ENCODE results near the gene RASSF7.
A peak's percentile ranks its signal among the peaks of the same experiment; 100 is the strongest.

RASSF7 gene

DNA sequence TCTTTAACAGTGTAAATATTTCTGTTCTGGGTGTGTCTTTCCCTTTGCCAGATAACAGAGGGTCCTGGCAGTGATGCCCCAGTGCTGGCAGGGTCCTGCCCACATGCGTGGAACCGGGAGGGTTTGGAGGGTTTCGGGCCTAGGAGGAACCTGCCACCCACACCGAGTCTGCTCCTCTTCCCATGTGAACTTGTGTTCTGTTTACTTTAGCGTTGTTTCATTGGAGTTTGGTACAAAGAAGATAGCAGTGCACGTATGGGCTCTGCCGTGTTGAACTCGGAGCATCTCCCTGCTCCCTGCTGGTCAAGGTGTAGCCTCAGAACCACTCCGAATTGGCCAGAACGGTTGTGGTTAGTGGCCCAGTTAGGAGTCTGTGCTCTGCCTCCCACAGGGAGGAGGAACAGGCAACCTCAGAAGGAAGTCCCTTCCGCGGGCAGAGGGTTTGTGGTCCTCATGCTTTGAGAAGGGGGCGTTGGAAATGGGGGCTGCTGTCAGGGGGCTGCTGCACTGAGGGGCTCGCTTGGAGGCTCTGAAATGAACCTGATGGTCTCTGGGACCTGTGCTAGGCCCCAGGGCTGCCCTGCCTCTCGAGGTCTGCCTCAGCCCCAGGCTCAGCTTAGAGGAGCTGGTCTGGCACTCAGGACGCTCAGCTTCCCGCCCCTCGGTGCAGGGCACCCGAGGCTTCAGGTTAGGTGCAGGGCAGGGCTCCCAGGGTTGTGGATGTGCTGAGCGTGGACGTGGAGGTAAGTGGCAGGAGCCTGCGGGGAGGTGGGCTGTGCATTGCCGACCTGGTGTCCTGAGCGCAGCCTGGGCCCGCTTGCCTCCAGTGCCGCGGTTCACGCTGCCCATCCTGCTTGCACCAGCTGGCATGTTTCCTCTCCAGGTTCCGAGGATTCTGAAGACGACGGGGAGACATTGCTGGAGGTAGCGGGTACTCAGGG is 25.9 kb downstream of the RASSF7 start:
- no peak for DNase-seq (ENCODE audit: low spot score)

DNA sequence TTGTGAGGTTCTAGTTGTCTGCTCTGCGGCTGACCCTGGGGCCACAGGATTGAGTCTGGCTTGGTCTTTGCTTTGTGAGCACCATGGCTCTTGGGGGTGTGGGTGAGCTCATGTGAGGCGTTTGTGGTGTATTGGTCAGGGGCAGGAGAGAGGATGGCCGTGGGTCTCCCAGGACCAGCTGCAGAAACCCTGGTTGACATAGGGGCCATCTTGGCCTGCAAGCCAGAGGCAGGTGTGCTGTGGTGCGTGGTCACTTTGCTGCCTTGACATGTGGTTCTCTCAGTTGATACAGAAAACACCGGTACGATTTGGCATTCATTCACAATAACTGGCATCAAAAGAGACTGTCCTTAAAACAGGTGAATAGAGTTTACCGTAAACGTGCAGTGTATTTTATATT is 26.8 kb downstream of the RASSF7 start:
- no peak for DNase-seq (ENCODE audit: low spot score)

DNA sequence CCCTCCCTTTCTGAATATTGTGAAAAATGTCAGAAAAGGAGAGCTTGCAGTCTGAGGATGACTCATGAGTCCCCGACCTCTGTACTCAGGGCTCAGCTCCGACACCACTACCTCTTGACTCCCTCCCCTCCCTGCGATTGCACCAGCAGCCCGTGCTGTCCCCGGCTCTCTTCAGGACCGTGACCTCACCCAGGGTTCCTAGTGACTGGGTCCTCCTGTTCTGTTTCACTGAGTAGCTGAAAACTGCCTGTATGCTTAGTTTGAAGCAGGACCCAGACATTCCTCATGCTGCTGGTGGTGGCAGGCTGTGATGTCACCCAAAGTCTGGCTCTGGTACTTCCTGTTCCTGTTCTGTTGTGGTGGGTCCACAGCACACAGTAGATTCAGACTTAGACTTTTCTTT is 27.2 kb downstream of the RASSF7 start:
- no peak for DNase-seq (ENCODE audit: low spot score)

DNA sequence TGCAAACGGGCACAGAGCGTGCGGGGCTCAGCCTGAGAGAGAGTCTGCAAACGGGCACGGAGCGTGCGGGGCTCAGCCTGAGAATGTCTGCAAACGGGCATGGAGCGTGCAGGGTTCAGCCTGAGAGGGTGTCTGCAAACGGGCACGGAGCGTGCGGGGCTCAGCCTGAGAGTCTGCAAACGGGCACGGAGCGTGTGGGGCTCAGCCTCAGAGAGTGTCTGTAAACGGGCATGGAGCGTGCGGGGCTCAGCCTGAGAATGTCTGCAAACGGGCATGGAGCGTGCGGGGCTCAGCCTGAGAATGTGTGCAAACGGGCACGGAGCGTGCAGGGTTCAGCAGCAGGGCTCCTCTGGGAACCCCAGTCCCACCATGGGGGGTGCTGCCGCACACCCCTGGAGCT is 29.0 kb downstream of the RASSF7 start:
- DNase-seq (ENCODE audit: low spot score), result no peak

DNA sequence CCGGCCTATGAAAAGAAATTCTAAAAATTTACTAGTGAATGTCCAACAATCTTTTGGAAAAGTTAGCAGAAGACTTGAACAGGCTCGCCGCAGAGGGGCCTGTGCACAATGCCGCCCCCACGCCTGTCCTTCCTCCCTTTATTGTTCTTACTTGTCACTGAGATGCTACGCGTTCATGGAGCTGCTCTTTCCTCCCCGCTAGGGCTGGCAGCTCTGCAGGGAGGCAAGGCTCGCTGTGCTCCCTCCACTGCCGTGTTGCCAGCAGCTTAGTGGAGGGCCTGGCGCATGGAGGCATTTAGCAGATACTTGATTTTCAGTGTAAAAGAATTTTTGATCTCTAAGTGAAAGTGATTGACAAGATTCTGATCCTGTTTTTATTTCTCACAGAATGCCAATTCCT is 30.2 kb downstream of the RASSF7 start:
- DNase-seq (ENCODE audit: low spot score), result no peak

DNA sequence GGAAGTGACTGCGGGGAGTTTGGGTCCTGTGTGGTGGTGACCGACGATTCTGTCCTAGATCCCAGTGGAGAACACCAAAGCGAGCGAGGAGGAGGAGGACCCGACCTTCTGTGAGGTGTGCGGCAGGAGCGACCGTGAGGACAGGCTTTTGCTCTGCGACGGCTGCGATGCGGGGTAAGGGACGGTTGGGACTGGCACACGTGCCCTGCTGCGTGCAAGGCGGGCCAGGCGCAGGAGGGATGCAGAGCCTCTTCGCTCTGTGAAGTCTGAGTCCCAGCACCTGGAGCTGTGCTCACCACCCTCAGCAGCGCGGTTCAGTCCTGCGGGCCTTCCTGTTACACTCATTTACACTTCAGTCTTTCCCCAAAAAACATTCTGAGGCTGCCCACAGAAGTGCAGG is 31.7 kb downstream of the RASSF7 start:
- DNase-seq (ENCODE audit: low spot score), result no peak

DNA sequence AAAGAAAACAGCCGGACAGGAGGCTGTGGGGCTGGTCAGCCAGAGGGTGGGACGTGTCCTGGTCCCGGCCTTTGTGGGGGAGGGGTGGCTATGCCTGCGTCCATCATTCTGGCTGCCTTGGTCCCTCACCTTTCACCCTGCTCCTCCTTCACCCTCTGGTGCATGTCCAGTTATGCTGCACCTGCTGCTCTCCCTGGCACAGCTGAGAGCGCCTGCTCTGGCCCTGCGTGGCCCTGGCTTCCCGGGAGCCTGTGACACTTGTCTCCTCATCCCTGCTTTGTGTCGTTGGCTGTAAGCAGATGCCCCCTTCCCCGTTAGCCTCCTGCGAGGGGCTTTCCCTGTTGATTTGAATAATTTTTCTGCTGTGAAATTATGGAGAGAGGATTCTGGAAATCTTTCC is 32.1 kb downstream of the RASSF7 start:
- no peak for DNase-seq (ENCODE audit: low spot score)

DNA sequence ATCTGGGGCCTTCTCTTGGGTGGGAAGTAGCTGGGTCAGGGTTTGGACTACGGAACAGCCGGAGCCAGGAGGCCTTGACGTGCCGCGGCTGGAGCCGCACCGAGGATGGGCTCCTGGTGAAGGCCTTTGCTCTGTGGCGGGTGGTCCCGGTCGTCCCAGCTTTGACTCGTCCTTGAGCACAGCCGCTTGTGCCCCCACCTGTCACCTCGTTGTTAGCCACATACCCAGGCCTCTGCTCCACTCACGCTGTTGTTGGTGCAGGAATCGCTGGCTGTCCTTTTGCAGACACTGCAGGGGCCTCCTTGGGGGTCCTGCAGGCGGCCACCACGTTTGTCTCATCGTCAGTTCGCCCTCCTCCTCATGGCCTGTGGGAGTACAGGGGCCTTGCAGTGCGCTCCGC is 32.6 kb downstream of the RASSF7 start:
- DNase-seq (ENCODE audit: low spot score), result no peak

DNA sequence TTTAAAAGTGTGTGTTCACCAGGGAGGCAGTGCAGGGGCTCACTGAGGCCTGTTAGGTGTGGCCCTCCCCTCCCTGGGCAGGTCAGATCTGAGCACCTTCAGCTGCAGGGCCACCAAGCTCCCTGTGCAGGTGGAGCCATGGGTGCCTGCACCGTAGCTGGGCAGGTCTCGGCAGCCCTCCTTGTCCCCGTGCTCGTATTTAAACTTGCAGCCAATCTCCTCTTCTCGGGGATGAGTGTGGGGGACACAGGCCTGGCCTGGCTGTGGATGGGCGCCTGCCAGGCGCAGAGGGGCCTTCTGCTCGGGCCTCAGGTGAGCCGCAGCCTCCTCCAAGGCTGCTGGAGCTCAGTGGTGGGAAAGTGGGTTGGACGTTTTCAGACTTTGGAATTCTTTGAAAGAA is 34.6 kb downstream of the RASSF7 start:
- DNase-seq (ENCODE audit: low spot score), result no peak

DNA sequence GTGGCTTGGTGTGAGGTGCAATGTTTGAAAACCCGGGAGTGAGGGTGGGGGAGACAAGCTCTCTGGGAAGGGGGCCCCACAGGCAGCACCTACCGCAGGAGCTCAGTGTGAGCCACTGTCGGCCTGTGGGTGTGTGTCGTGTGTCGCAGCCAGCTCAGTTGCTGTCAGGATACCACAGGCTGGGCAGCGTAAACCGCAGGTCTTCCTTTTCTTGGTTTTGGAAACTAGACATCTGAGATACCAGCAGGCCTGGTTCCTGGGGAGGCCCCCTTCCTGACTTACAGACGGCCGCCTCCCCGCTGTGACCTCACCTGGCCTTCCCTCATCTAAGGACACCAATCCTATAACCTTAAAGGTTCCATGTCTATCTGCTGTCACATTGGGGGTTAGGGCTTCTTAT is 35.6 kb downstream of the RASSF7 start:
- DNase-seq (ENCODE audit: low spot score), result no peak

DNA sequence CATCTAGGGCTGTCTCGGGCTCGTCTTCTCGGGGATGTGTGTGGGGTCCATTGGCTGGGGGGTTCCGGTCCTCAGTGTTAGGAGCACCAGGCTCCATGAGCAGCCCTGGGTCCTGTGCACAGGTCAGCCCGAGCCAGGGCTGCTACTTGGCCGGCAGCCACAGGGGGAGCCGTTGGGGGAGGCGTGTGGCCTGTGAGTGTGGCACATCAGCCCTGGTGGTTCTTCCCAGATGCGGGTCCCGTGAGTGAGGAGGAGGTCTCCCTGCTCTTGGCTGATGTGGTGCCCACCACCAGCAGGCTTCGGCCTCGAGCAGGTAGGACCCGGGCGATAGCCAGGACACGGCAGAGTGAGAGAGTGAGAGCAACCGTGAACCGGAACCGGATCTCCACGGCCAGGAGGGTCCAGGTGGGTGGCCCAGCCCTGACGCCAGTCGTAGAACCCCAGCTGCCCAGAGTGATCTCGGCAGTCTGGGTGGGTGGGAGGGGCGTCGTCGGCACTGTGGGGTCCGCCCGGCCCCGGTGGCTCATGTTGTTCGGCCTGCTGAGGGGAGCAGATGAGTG is 36.5 kb downstream of the RASSF7 start:
- DNase-seq (ENCODE audit: low spot score), result no peak

DNA sequence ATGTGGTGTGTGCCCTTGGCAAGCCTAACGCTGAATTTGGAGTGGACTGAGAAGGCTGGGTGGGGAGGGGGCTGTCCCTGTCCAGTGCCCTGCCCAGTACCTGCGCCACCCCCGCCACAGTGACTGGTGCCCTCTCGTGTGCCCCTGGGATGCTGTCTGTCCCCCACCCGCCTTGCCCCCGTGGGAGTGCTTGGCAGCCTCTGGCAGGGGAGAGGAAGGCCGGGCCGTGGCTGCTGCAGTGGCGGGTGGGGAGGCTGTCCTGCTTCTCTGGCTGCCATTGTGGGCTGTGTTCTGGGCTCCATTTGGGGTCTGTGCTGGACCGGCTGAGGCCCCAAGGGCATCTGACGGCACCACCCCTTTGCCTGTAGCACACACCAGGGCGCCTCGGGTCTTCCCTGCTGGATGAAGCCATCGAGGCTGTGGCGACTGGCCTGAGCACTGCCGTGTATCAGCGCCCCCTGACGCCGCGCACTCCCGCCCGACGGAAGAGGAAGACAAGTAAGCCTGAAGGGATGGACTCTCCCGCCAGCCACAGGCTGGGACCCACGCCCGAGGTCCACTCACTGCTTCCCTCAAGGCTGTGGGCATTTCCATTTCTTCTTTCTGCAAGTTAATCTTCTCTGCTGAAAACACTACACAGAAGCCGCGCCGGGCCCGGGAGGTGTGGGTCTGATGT is 37.4 kb downstream of the RASSF7 start:
- no peak for DNase-seq (ENCODE audit: low spot score)

DNA sequence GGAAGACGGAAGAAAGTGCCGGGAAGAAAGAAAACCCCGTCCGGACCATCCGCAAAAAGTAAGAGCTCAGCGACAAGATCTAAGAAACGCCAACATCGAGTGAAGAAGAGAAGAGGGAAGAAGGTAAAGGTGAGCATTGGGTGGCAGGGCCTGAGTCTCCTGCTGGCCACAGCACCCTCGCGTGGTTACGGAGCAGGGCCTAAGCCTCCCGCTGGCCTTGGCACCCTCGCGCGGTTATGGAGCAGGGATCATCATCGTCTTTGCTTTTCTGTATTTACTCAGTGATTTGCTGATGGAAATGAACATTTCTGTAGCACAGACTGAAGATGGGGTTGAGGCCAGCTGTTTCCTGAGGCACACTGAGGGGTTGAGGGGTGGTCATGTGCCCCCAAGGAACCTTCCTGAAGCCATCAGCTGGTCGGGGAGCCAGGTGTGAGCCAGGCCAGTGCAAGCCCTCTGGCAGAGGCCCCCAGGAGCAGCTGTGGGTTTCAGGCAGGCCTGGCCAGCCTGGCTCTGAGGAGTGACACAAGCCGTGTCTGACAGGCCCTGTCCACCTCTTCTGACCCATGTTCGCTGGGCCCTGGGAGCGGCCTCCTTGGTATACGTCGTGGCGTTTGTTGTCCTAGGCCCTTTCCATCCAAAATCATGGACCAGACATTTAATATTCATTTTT is 40.9 kb downstream of the RASSF7 start:
- DNase-seq (ENCODE audit: low spot score), result no peak

DNA sequence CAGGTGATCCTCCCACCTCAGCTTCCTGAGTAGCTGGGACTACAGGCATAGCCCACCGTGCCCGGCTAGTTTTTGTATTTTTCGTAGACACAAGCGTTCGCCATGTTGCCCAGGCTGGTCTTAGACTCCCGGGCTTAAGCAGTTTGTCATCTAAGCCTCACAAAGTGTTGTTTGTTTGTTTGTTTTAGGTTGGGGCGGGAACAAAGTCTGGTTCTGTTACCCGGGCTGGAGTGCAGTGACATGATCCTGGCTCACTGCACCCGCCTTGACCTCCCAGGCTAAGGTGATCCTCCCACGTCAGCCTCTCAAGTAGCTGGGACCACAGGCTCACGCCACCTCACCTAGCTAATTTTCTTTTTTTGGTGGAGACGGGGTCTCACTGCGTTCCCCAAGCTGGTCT is 42.4 kb downstream of the RASSF7 start:
- DNase-seq (ENCODE audit: low spot score), result no peak

DNA sequence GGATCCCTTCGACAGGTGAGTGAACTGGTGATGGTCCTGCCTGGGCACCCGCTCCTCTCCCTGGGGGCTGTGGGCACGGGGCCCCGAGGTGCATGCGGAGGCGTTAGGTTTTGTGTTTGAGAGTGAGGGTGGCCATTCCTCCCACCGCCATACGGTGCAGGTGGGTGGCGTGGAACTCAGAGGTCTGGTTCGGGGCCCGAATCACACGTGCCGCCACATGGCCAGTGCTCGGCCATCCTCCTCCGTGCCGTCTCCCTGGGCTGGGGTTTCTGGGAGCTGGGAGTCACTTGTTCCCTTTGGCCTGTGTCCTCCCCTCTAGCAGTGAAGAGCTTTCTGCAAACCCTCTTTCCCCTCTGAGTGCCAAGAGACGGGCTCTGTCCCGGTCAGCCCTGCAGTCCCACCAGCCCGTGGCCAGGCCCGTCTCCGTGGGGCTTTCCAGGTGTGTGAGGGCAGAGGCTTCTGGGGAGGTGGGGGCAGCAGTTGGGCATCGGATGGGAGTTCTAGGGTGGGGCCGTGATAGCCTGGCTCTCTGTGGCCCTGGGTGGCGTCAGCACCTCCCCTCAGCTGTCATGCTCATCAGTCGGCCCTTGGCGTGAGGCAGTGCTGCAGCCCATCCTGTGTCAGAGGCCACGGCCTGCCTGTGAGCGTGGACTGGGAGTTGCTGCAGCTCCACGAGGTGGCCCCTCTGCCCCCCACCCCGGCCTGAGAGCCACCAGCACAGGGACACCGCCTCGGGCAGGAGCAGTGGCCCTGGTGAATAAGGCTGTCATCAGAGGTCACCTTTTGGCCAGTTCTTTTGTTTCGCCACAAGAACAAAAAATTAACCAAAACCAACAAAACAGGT is 44.7 kb downstream of the RASSF7 start:
- DNase-seq (ENCODE audit: low spot score), result no peak

DNA sequence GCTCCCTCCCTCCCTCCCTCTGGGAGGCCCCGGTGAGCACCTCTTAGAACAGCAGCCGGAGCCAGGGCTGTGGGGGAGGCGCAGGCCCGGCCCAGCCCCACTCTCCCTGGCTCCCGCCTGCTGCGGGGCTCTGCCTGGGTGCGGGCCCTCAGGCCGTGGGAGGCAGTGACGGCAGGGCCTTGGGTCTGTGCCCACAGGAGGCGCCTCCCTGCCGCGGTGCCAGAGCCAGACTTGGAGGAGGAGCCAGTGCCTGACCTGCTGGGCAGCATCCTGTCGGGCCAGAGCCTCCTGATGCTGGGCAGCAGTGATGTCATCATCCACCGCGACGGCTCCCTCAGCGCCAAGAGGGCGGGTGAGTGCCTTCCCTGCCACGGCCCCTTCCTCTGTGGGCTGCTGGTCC is 45.5 kb downstream of the RASSF7 start:
- no peak for DNase-seq (ENCODE audit: low spot score)

DNA sequence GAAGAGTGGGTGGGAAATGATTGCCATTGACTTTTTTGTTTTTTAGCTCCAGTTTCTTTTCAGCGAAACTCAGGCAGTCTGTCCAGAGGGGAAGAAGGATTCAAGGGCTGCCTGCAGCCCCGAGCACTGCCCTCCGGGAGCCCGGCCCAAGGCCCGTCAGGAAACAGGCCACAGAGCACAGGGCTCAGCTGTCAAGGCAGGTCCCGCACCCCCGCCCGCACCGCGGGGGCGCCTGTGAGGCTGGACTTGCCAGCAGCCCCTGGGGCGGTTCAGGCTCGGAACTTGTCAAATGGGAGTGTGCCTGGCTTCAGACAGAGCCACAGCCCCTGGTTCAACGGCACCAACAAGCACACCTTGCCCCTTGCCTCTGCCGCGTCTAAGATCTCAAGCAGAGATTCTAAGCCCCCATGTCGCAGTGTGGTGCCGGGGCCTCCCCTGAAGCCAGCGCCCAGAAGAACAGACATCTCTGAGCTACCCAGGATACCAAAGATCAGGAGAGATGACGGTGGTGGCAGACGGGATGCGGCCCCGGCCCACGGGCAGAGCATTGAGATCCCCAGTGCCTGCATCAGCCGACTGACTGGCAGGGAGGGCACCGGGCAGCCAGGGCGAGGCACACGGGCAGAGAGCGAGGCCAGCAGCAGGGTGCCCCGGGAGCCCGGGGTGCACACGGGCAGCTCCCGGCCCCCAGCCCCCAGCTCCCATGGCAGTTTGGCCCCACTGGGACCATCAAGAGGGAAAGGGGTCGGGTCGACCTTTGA is 46.4 kb downstream of the RASSF7 start:
- no peak for DNase-seq (ENCODE audit: low spot score)

DNA sequence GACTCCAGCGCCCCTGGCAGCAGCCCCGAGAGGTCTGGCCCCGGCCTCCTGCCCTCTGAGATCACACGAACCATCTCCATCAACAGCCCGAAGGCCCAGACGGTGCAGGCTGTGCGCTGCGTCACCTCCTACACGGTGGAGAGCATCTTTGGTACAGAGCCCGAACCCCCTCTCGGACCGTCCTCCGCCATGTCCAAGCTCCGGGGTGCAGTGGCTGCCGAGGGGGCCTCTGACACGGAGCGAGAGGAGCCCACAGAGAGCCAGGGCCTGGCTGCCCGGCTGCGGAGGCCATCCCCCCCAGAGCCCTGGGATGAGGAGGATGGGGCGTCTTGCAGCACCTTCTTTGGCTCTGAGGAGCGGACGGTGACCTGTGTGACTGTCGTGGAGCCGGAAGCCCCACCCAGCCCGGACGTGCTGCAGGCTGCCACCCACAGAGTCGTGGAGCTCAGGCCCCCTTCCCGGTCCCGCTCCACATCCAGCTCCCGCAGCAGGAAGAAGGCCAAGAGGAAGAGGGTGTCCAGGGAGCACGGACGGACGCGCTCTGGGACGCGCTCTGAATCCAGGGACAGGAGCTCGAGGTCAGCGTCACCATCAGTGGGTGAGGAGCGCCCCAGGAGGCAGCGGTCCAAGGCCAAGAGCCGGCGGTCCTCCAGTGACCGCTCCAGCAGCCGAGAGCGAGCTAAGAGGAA is 47.3 kb downstream of the RASSF7 start:
- DNase-seq (ENCODE audit: low spot score), result no peak

DNA sequence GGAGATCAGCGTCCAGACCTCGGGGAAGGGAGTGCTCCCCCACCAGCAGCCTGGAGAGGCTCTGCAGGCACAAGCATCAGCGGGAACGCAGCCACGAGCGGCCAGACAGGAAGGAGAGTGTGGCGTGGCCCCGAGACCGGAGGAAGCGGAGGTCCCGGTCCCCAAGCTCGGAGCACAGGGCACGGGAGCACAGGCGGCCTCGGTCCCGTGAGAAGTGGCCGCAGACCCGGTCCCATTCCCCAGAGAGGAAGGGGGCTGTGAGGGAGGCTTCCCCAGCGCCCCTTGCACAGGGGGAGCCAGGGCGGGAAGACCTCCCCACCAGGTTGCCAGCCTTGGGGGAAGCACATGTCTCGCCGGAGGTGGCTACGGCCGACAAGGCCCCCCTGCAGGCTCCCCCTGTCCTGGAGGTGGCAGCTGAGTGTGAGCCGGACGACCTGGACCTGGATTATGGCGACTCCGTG is 48.1 kb downstream of the RASSF7 start:
- DNase-seq (ENCODE audit: low spot score), result peak; percentile 60

DNA sequence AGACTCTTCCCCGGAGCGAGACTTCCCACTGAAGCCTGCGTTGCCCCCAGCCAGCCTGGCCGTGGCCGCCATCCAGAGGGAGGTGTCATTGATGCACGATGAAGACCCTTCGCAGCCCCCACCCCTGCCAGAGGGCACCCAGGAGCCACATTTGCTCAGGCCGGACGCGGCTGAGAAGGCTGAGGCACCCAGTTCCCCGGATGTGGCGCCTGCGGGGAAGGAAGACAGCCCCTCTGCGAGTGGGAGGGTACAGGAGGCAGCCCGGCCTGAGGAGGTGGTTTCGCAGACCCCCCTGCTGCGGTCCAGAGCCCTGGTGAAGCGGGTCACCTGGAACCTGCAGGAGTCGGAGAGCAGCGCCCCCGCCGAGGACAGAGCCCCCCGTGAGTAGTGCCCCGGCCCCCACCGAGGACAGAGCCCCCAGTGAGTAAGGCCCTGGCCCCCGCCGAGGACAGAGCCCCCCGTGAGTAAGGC is 48.6 kb downstream of the RASSF7 start:
- peak; percentile 63 for DNase-seq (ENCODE audit: low spot score)
